GM19035 (cell line): ENCODE results near the gene THSD4.
"Not testable (repeated sequence)": the region's sequence is repeated elsewhere in the genome, so short reads cannot be mapped to it uniquely, and the experiment has no call there.

Experiments
- ATAC-seq: cut with Tn5 transposase; IDR thresholded peaks from one replicate; pipeline ENCODE4 v1.9.1; 2021; ENCODE audit not compliant: unreplicated experiment

Gene THSD4

DNA sequence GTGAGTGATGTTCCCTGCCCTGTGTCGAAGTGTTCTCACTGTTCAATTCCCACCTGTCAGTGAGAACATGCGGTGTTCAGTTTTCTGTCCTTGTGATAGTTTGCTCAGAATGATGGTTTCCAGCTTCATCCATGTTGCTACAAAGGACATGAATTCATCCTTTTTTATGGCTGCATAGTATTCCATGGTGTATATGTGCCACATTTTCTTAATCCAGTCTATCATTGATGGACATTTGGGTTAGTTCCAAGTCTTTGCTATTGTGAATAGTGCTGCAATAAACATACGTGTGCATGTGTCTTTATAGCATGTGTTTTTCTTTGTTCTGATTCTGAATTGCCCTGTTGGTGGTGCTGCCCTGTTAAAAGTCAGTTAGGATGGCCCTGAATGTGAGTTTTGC, 204.2 kb downstream of the THSD4 start:
- not testable (repeated sequence) for ATAC-seq

GRCh38 chr15:71319935-71320334, 204.7 kb downstream of the THSD4 start:
- ATAC-seq = no peak

DNA sequence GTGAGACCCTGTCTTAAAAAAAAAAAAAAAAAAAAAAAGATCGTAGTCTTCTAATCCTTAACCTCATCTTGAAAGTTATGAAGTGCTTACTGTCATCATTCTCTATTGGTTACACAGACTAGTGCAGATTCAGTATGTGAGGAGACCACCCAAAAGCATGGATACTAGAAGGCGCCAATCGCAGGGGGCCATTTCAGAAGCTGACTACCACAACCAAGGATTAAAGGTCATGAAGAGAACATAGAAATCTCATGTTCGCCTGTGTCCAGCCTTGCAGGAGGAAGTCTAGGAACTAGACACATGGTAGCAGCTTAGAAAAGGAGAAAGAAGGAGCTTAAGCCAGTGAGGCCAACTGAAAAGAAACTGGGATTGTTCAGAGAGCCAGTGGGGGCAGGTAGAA, 207.8 kb downstream of the THSD4 start:
- no peak for ATAC-seq

- no peak for ATAC-seq
Observed at GRCh38 chr15:71323584-71323983, 208.3 kb downstream of the THSD4 start.

GRCh38 chr15:71325481-71325880, 210.2 kb downstream of the THSD4 start:
- ATAC-seq = no peak

DNA sequence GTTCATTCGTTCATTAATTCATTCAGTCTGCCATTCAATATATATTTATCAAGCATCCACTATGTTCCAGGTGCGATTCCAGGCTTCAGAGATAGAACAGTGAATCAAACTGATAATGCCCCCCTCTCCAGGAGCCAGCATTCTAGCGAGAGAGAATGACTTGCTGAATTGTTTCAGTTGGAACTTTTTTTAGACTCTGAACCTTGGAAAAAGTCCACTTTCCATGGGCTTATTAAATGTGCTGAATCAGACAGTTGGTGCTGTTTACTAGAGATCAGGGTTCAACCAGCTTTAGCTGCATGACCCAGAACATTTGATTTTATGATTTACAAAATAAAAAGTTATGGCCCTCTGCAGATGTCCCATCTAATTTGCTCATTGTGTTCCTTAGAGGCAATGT, 213.2 kb downstream of the THSD4 start:
- no peak for ATAC-seq

- ATAC-seq = no peak
Observed at GRCh38 chr15:71329041-71329440, 213.8 kb downstream of the THSD4 start.

- no peak for ATAC-seq
Observed at GRCh38 chr15:71329497-71330260, 214.4 kb downstream of the THSD4 start.

GRCh38 chr15:71330638-71331162, 215.4 kb downstream of the THSD4 start:
- no peak for ATAC-seq

DNA sequence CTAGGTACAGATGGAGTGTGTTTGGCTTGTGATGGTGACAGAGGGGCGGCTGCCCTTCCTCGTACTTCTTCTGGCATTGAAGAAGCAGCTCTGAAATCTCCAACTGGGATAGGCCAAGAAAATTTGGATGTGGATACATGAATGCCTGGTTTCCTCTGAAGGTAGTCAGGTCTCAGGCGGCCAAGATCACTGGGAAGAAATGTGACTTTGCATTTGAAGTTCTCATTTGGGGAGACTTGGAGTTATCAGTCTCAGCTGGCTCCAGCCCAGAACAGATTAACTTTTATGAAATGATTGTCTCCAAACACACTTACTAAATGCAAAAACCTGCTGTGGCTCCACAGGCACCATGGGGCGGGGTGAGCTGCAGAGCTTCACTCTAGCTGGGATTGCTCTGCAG, 215.9 kb downstream of the THSD4 start:
- no peak for ATAC-seq

GRCh38 chr15:71332431-71333004, 217.2 kb downstream of the THSD4 start:
- no peak for ATAC-seq

- no peak for ATAC-seq
Observed at GRCh38 chr15:71333136-71333700, 217.9 kb downstream of the THSD4 start.

DNA sequence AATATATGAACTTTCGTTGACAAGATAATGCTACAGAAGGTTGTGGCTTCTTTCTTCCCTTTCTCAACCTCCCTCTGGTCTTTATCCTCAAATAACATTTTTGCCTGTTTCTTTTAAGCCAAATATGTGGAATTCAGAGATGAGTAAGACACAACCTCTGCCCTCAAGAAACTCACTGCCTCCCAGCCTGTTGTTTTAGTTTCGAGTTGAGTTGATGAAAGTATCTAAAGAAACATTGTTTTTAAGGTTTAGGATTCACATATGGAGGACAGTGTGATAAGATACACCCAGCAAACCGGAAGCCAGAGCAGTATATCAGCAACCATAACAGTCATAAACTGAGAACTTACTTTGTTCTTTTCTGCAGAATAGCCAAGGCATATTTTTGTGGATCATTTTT, 218.6 kb downstream of the THSD4 start:
- no peak for ATAC-seq

DNA sequence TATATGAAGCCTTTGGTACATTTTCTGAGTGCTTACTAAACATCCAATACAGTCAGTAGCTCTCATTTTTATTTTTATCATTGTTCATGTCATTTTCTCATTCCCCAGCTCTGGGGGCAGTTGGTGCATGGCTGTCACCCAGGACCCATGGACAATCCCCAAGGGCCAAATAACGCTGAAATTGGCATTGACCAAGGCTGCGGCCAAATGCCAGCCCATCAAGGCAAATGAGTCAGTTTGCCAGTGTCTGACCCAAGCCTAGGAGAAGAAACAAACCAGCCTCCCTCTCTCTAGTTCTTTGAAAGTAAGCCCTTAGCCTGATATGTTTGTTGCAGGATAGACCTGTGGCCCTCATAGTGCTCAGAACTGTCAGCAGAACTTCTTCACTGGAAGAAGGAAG, 219.2 kb downstream of the THSD4 start:
- no peak for ATAC-seq

- ATAC-seq = no peak
Observed at GRCh38 chr15:71334873-71335272, 219.6 kb downstream of the THSD4 start.

- ATAC-seq = no peak
Observed at GRCh38 chr15:71335591-71335990, 220.3 kb downstream of the THSD4 start.

- no peak for ATAC-seq
Observed at GRCh38 chr15:71336671-71337070, 221.4 kb downstream of the THSD4 start.

GRCh38 chr15:71337197-71337845, 222.1 kb downstream of the THSD4 start:
- ATAC-seq = no peak

DNA sequence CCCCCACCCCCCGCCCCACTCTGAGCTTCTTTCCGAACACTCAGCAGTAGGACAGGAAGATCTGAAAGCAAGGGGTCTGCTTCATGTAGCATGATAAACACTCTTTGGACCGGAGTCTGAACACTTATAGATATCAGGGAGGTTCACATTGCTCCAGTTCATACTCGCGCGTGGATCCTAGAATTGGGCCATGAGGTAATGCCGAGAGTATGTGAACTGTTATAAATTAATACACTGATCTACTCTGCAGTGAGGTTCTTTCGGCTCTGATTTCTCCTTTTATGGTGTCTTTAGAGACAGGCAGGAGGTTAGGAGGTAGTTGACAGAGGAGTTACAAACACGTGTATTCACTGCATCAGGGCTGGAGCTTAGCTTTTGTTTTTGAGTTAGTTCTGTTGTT, 223.0 kb downstream of the THSD4 start:
- no peak for ATAC-seq

DNA sequence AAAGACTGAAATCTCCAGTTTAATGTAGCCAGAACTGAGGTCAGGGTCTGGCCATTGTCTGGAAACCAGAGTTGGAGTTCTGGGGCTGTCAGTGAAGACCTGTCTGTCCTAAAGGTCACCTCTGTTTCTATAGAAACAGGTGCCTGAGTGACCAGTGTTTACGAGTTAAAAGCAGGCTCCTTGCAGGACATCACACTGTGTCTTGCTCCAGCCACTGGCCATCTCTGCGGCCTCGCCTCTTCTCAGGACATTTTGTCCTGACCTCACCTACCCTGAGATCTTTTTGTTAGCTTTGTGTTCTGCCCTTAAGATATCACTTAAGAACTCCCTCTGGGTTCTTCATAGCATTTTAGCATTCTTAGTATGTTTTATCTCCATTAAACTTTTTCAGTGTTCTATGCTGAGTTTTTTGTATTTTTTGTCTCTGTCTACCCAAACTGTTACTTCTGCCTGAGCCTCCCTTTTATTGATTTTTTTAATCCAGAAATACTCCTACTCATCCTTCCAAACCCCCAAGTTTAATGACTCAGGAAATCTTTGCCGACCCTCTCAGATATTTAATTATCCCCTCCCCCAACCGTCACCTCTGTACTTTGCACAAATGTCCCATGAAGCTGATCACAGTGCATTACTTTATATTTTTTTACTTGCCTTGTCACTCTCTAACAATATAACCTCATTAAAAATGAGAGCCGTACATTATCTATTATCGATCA, 223.7 kb downstream of the THSD4 start:
- no peak for ATAC-seq
